ENCODE results near the gene ATIC.

Gene ATIC

DNA sequence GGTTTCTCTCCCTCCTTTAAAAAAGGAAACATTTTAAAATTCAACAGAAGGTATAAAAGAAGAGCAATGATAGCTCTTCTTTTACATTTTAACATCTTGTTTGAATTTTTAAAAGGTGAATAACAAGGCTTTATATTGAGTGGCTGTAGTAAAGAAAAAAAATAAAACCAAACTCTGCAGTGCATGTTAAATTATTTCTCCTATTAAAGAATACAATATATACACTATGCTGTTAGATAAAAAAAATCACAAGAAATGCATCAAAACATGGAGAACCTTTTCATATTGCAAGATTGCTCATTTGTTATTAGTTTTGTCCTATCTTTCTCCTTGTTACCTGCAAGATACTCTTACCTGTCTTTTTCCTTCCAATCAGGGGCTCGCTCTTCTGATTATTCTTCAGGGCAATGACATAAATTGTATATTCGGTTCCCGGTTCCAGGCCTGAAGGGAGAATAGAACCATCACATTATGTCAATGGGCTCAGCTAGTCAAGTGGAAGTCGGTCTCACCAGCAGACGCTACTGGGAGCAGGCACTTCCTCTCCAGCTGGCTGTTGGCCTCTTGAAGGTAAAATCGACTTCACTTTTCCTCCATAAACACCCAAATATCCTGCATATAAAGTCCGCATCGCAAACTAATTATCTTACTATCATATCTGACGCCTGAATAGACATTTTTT, 61.2 kb downstream of the ATIC start:
- H3K36me3 ChIP-seq = peaks cover 8% of the 10 kb centered on the region
- no peak overlapping the region for H3K4me3 ChIP-seq
- TF ChIP-seq Cebpa-rat (IDR thresholded peaks at IDR 0.05) = no peak

GRCh38 chr2:215374002-215374401, 62.1 kb downstream of the ATIC start:
- TF ChIP-seq Cebpa-rat (IDR thresholded peaks at IDR 0.05) = no peak
- Histone ChIP-seq H3K4me2 (no peak overlapping the region), H4K20me1 (no peaks in the 10 kb centered on the region), H3K4me3 (no peak overlapping the region), H3K27ac (no peak overlapping the region), H3K9me3 (peaks cover 6% of the 10 kb centered on the region; the same call in 1 of the 2 replicates), H3K36me3 (peaks cover 8% of the 10 kb centered on the region), H3K9ac (no peak overlapping the region), H3K4me1 (no peaks in the 10 kb centered on the region), H3K27me3 (no peaks in the 10 kb centered on the region)

More for the DNA sequence above, 61.2 kb downstream of the ATIC start:
- peaks cover 6% of the 10 kb centered on the region; the same call in 1 of the 2 replicates for H3K9me3 ChIP-seq
- H3K4me2 ChIP-seq = no peak overlapping the region
- no peaks in the 10 kb centered on the region for H3K27me3 ChIP-seq
- H4K20me1 ChIP-seq = no peaks in the 10 kb centered on the region
- no peaks in the 10 kb centered on the region for H3K4me1 ChIP-seq
- no peak overlapping the region for H3K9ac ChIP-seq
- no peak overlapping the region for H3K27ac ChIP-seq

DNA sequence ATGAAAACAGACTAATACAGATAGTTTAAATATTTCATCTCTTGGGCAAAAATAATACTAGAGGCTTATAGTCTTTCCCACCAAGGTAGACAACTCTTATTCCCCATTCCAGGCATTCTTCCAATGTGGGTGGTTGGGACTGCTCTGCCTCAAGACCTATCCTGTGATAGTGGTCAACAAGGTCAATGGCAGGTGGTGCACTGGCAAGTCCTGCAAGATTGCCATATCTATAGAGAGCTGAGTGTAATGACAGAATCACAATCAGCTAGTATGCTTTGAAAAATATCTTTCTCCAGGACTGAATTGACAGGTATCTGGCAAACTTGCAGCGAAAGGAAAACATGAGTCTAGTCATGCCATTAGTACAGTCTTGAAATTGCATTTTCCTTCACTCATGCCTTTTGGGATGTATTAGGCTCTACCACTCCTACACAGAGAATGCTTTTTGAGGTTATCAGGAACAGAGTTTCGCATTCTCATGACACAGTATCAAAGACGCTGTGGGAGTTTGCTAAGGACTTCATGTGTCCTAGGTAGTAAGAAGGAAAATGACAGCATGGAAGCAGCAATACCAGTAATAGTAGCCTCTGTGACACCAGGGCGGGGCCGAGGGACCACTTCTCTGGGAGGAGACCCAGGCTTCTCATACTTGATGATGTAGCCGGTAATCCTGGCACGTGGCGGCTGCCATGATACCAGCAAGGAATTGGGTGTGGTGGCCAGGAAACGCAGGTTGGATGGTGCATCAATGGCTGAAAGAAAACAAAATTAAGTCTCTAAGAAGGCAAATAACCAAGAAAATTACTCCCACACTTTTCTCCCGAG, 63.0 kb downstream of the ATIC start:
- peaks cover 8% of the 10 kb centered on the region for H3K36me3 ChIP-seq

GRCh38 chr2:215375467-215375830, 63.6 kb downstream of the ATIC start:
- H3K27ac ChIP-seq = no peak overlapping the region
- H3K27me3 ChIP-seq = no peaks in the 10 kb centered on the region
- H4K20me1 ChIP-seq = no peaks in the 10 kb centered on the region
- no peak overlapping the region for H3K4me3 ChIP-seq
- H3K4me1 ChIP-seq = no peaks in the 10 kb centered on the region
- peaks cover 6% of the 10 kb centered on the region; the same call in 1 of the 2 replicates for H3K9me3 ChIP-seq
- H3K36me3 ChIP-seq = peaks cover 8% of the 10 kb centered on the region
- TF ChIP-seq Cebpa-rat (IDR thresholded peaks at IDR 0.05) = no peak
- no peak overlapping the region for H3K9ac ChIP-seq
- H3K4me2 ChIP-seq = no peak overlapping the region

More for the DNA sequence above, 63.0 kb downstream of the ATIC start:
- no peaks in the 10 kb centered on the region for H3K4me1 ChIP-seq
- no peak overlapping the region for H3K9ac ChIP-seq
- H3K27ac ChIP-seq = no peak overlapping the region
- no peak overlapping the region for H3K4me3 ChIP-seq
- H4K20me1 ChIP-seq = no peaks in the 10 kb centered on the region
- no peaks in the 10 kb centered on the region for H3K27me3 ChIP-seq
- H3K9me3 ChIP-seq = peaks cover 6% of the 10 kb centered on the region; the same call in 1 of the 2 replicates
- TF ChIP-seq Cebpa-rat (IDR thresholded peaks at IDR 0.05) = no peak
- H3K4me2 ChIP-seq = no peak overlapping the region

DNA sequence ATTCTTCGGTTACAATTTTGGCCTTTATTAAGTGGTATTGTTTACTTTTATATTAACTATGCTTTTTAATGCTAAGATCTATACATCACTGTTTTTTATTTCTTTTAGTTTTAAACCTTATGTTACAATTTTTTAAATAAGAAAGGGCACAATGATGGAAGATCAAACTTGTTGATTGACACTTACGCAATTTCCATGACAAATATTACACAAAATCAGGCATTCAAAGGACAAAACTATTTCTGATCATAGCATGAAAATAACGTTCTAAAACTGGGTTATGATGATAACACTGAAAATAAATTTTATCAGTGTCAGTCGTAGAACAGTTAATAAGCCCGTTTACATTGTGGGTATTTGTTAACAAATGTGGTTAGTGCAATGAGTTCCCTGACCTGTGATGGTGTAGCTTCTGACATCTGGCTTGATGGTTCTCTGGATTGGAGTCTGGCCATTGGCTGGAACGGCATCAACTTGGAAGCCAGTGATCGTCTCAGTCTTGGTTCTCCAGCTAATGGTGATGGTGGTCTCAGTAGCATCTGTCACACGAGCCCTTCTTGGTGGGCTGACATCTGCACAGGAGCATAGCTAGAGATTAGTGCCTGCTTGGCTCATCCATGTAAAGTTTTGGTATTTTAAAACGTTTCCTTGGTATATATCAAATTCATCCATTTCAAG, 64.4 kb downstream of the ATIC start:
- Histone ChIP-seq H3K36me3 (peaks cover 8% of the 10 kb centered on the region), H3K27me3 (no peaks in the 10 kb centered on the region), H3K4me1 (no peaks in the 10 kb centered on the region), H3K9ac (no peak overlapping the region), H3K9me3 (peaks cover 6% of the 10 kb centered on the region; the same call in 1 of the 2 replicates), H3K4me3 (no peak overlapping the region), H3K4me2 (no peak overlapping the region), H4K20me1 (no peaks in the 10 kb centered on the region), H3K27ac (no peak overlapping the region)
- TF ChIP-seq Cebpa-rat (IDR thresholded peaks at IDR 0.05) = no peak

- Histone ChIP-seq H3K4me2 (no peak overlapping the region), H3K27me3 (no peaks in the 10 kb centered on the region), H3K27ac (no peak overlapping the region), H3K4me3 (no peak overlapping the region), H4K20me1 (no peaks in the 10 kb centered on the region), H3K9me3 (peaks cover 6% of the 10 kb centered on the region; the same call in 1 of the 2 replicates), H3K9ac (no peak overlapping the region), H3K36me3 (peaks cover 8% of the 10 kb centered on the region), H3K4me1 (no peaks in the 10 kb centered on the region)
- no peak for TF ChIP-seq Cebpa-rat (IDR thresholded peaks at IDR 0.05)
Measured at GRCh38 chr2:215377283-215377682, 65.4 kb downstream of the ATIC start.

GRCh38 chr2:215378045-215378444, 66.2 kb downstream of the ATIC start:
- Histone ChIP-seq H3K9me3 (peaks cover 6% of the 10 kb centered on the region; the same call in 1 of the 2 replicates), H3K27me3 (no peaks in the 10 kb centered on the region), H3K4me2 (no peak overlapping the region), H3K27ac (no peak overlapping the region), H3K36me3 (peaks cover 8% of the 10 kb centered on the region), H3K4me3 (no peak overlapping the region), H3K4me1 (no peaks in the 10 kb centered on the region), H3K9ac (no peak overlapping the region), H4K20me1 (no peaks in the 10 kb centered on the region)
- TF ChIP-seq Cebpa-rat (IDR thresholded peaks at IDR 0.05) = no peak

DNA sequence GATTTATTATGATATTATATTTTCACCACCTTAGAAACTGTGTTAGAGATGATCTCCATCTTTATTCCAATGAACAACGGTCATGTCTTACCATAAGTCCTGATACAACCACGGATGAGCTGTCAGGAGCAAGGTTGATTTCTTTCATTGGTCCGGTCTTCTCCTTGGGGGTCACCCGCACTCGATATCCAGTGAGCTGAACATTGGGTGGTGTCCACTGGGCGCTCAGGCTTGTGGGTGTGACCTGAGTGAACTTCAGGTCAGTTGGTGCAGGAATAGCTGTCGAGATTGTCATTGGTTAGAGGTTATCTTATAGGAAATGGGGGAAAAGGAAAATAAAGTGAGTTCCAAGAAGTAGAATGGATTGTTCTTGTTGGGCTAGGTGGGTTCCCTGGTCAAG, 67.2 kb downstream of the ATIC start:
- H3K27ac ChIP-seq = no peak overlapping the region
- no peak overlapping the region for H3K4me2 ChIP-seq

DNA sequence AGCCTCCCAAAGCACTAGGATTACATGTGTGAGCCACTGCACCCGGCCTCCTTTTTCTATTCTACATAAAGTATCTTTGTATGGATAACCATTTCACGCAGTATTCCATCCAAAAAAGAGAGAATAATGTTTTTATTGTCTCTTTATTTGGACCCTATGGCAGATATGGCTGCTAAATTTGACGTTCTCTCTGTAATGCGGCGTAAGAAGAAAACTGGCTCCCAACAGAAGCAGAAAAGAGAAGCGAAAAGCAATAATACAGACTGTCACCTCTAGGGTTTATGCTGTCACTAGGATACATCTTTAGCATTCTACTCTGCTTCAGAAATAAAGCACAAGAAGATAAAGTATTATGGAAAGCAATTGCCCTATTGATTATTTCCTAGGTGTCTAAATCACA, 68.1 kb downstream of the ATIC start:
- no peaks in the 10 kb centered on the region for H3K27me3 ChIP-seq
- H3K4me2 ChIP-seq = no peak overlapping the region
- no peak for TF ChIP-seq Cebpa-rat (IDR thresholded peaks at IDR 0.05)
- no peaks in the 10 kb centered on the region for H3K4me1 ChIP-seq
- H3K27ac ChIP-seq = no peak overlapping the region
- H3K36me3 ChIP-seq = peaks cover 3% of the 10 kb centered on the region
- no peaks in the 10 kb centered on the region for H4K20me1 ChIP-seq
- no peak overlapping the region for H3K4me3 ChIP-seq
- no peaks in the 10 kb centered on the region for H3K9me3 ChIP-seq
- H3K9ac ChIP-seq = no peak overlapping the region

More for the DNA sequence above, 67.2 kb downstream of the ATIC start:
- Histone ChIP-seq H3K4me3 (no peak overlapping the region), H3K9ac (no peak overlapping the region), H3K9me3 (peaks cover 6% of the 10 kb centered on the region; the same call in 1 of the 2 replicates), H4K20me1 (no peaks in the 10 kb centered on the region), H3K4me1 (no peaks in the 10 kb centered on the region), H3K36me3 (peaks cover 8% of the 10 kb centered on the region), H3K27me3 (no peaks in the 10 kb centered on the region)
- no peak for TF ChIP-seq Cebpa-rat (IDR thresholded peaks at IDR 0.05)

Measured in BLaER1 (cell line).